ENCODE data around the gene RNF144A.
"Not testable (repeated sequence)": the region's sequence is repeated elsewhere in the genome, so short reads cannot be mapped to it uniquely, and the experiment has no call there.

Gene RNF144A

GRCh38 chr2:6977113-6977741, 60.0 kb downstream of the RNF144A start:
- no peak for DNase-seq

GRCh38 chr2:6977786-6978185, 60.6 kb downstream of the RNF144A start:
- no peak for DNase-seq

- DNase-seq, result no peak
Observed at GRCh38 chr2:6978991-6979390, 61.8 kb downstream of the RNF144A start.

GRCh38 chr2:6982449-6982848, 65.2 kb downstream of the RNF144A start:
- no peak for DNase-seq

GRCh38 chr2:6982934-6983589, 65.8 kb downstream of the RNF144A start:
- DNase-seq, result no peak

- DNase-seq, result no peak
Observed at GRCh38 chr2:6986301-6986911, 69.2 kb downstream of the RNF144A start.

GRCh38 chr2:6986912-6987361, 69.7 kb downstream of the RNF144A start:
- DNase-seq, result no peak

GRCh38 chr2:6990871-6991270, 73.7 kb downstream of the RNF144A start:
- DNase-seq, result no peak

- DNase-seq, result no peak
Observed at GRCh38 chr2:6992794-6993228, 75.6 kb downstream of the RNF144A start.

GRCh38 chr2:6993229-6993640, 76.0 kb downstream of the RNF144A start:
- DNase-seq, result no peak

- no peak for DNase-seq
Observed at GRCh38 chr2:6993936-6994335, 76.7 kb downstream of the RNF144A start.

- no peak for DNase-seq
Observed at GRCh38 chr2:6994536-6995128, 77.4 kb downstream of the RNF144A start.

- no peak for DNase-seq
Observed at GRCh38 chr2:6995391-6996097, 78.3 kb downstream of the RNF144A start.

- no peak for DNase-seq
Observed at GRCh38 chr2:6999211-6999877, 82.1 kb downstream of the RNF144A start.

- DNase-seq, result not testable (repeated sequence)
Observed at GRCh38 chr2:7001395-7001794, 84.2 kb downstream of the RNF144A start.

- DNase-seq, result no peak
Observed at GRCh38 chr2:7003895-7004294, 86.7 kb downstream of the RNF144A start.

- no peak for DNase-seq
Observed at GRCh38 chr2:7004636-7005035, 87.4 kb downstream of the RNF144A start.

GRCh38 chr2:7007488-7007845, 90.3 kb downstream of the RNF144A start:
- DNase-seq, result no peak

GRCh38 chr2:7007846-7008741, 90.9 kb downstream of the RNF144A start:
- no peak for DNase-seq

- no peak for DNase-seq
Observed at GRCh38 chr2:7009207-7009911, 92.1 kb downstream of the RNF144A start.
